ENCODE data around the gene FZR1. TPM values are rescaled to one million over a fixed set of nuclear protein-coding genes. Genes with fewer than 3 reads are reported as not detected.

The FZR1 gene
- total RNA-seq, 1 donor from 2014 or later, result 20.7 TPM

- intact Hi-C loops (cut with micrococcal nuclease), result no loop called here
- no peak overlapping the region for H3K4me3 ChIP-seq
- H3K27me3 ChIP-seq (ENCODE audit: low read depth), result no peaks in the 10 kb centered on the region
- H3K4me1 ChIP-seq, result peaks cover 8% of the 10 kb centered on the region
- H3K27ac ChIP-seq (replicated peaks), result no peak overlapping the region
- TF ChIP-seq CTCF (IDR thresholded peaks at IDR 0.05; ENCODE audit: borderline replicate concordance), result no peak
- H3K9me3 ChIP-seq (replicated peaks), result no peaks in the 10 kb centered on the region
- DNase-seq, result no peak
- H3K36me3 ChIP-seq, result peaks cover 63% of the 10 kb centered on the region
These were observed 26.9 kb downstream of the FZR1 start for GRCh38 chr19:3533033-3533432.

- intact Hi-C loops (cut with micrococcal nuclease), result no loop called here
- no peaks in the 10 kb centered on the region for H3K9me3 ChIP-seq (replicated peaks)
- no peak for DNase-seq
- H3K4me3 ChIP-seq, result no peak overlapping the region
- peaks cover 61% of the 10 kb centered on the region for H3K36me3 ChIP-seq
- TF ChIP-seq CTCF (IDR thresholded peaks at IDR 0.05; ENCODE audit: borderline replicate concordance), result no peak
- peaks cover 8% of the 10 kb centered on the region for H3K4me1 ChIP-seq
- H3K27ac ChIP-seq (replicated peaks), result no peak overlapping the region
- no peaks in the 10 kb centered on the region for H3K27me3 ChIP-seq (ENCODE audit: low read depth)
These were observed 27.6 kb downstream of the FZR1 start for GRCh38 chr19:3533563-3534216.

GRCh38 chr19:3534375-3535234, 28.5 kb downstream of the FZR1 start:
- no peak for TF ChIP-seq CTCF (IDR thresholded peaks at IDR 0.05; ENCODE audit: borderline replicate concordance)
- no peak overlapping the region for H3K27ac ChIP-seq (replicated peaks)
- peaks cover 63% of the 10 kb centered on the region for H3K36me3 ChIP-seq
- H3K27me3 ChIP-seq (ENCODE audit: low read depth), result no peaks in the 10 kb centered on the region
- H3K4me1 ChIP-seq, result peaks cover 8% of the 10 kb centered on the region
- no peaks in the 10 kb centered on the region for H3K9me3 ChIP-seq (replicated peaks)
- DNase-seq, result no peak
- intact Hi-C loops (cut with micrococcal nuclease), result no loop called here
- H3K4me3 ChIP-seq, result no peak overlapping the region

GRCh38 chr19:3535235-3535535, 29.1 kb downstream of the FZR1 start:
- peaks cover 65% of the 10 kb centered on the region for H3K36me3 ChIP-seq
- H3K9me3 ChIP-seq (replicated peaks), result no peaks in the 10 kb centered on the region
- no peak overlapping the region for H3K27ac ChIP-seq (replicated peaks)
- DNase-seq, result no peak
- intact Hi-C loops (cut with micrococcal nuclease), result no loop called here
- H3K4me1 ChIP-seq, result peaks cover 8% of the 10 kb centered on the region
- H3K27me3 ChIP-seq (ENCODE audit: low read depth), result no peaks in the 10 kb centered on the region
- H3K4me3 ChIP-seq, result no peak overlapping the region
- TF ChIP-seq CTCF (IDR thresholded peaks at IDR 0.05; ENCODE audit: borderline replicate concordance), result no peak

GRCh38 chr19:3535563-3535965, 29.5 kb downstream of the FZR1 start:
- Histone ChIP-seq H3K36me3 (peaks cover 64% of the 10 kb centered on the region), H3K9me3 (replicated peaks) (no peaks in the 10 kb centered on the region), H3K4me1 (peaks cover 8% of the 10 kb centered on the region), H3K27me3 (ENCODE audit: low read depth) (no peaks in the 10 kb centered on the region), H3K4me3 (no peak overlapping the region), H3K27ac (replicated peaks) (no peak overlapping the region)
- DNase-seq, result no peak
- TF ChIP-seq CTCF (IDR thresholded peaks at IDR 0.05; ENCODE audit: borderline replicate concordance), result no peak
- intact Hi-C loops (cut with micrococcal nuclease), result no loop called here

Data from left ventricle myocardium inferior (tissue), 1 donor.